HCT116 (cell line): ENCODE measurements around the gene KLK15. TPM values are rescaled to one million over a fixed set of nuclear protein-coding genes. Genes with fewer than 3 reads are reported as not detected.

ENCODE experiments used
- ATAC-seq: fragments of 200-7000 bp; cut with Tn5 transposase; 2 replicates; pipeline ENCODE4 v1.9.1; 2020; ENCODE audit warnings: mild to moderate bottlenecking, moderate library complexity
- BruUV-seq: library from RNA; stranded (reverse); fragments of 400-500 nt; replicated peaks from 2 replicates; lab custom pipeline; 2021; lab: Mats Ljungman, UMichigan
- CTCF ChIA-PET: fragments of 300-600 bp; sonication (Branson Sonifier 250); formaldehyde crosslinking; loops from one replicate; lab custom pipeline; 2021; ENCODE audit warnings: antibody characterized with exemption; lab: Charles Lee
- POLR2A ChIA-PET: fragments of 300-600, 350-600 bp; sonication (Branson Sonifier 250); formaldehyde crosslinking; loops from one replicate; lab custom pipeline; 2021; ENCODE audit warnings: antibody characterized with exemption; lab: Charles Lee
- RAD21 ChIA-PET, 2 experiments: fragments of 300-600 bp; sonication (Branson Sonifier 250); formaldehyde crosslinking; loops; one replicate each; lab custom pipeline; 2023; ENCODE audit warnings: low total read pairs in 2 of 2; ENCODE audit not compliant: uncharacterized antibody in 2 of 2, unreplicated experiment in 2 of 2, low non-redundant PET in 1 of 2; lab: Charles Lee
- DNase-seq: peaks from one replicate; pipeline ENCODE4 v3.0.0-alpha.2; 2010; ENCODE audit warnings: low read depth, low spot score
- H2AFZ ChIP-seq: fragments of 200-600 bp; shearing (Covaris generic), sonication (generic); 2 replicates; pipeline ENCODE4 v1.6.1; 2017; ENCODE audit warnings: low read depth, mixed run types, mixed read lengths, antibody characterized with exemption, low read length; ENCODE audit not compliant: poor library complexity, severe bottlenecking
- H3K27ac ChIP-seq: 2 replicates; pipeline ENCODE4 v1.5.1; 2012; ENCODE audit warnings: low read depth, low read length
- H3K27me3 ChIP-seq: fragments of 200-600 bp; sonication (generic); 2 replicates; pipeline ENCODE4 v1.6.1; 2016; ENCODE audit warnings: mixed run types, low read length, mixed read lengths; ENCODE audit not compliant: insufficient read depth
- H3K36me3 ChIP-seq, 2 experiments: fragments of 200-500 bp in 1 of 2; fragments of 200-600 bp in 1 of 2; sonication (Bioruptor generic) in 1 of 2; sonication (generic) in 1 of 2; 2 replicates each; pipeline versions ENCODE4 v1.5.1 to v1.6.1; 2014 to 2016; ENCODE audit warnings: low read length in 2 of 2, inconsistent platforms in 1 of 2, mixed read lengths in 1 of 2, mixed run types in 1 of 2; ENCODE audit not compliant: insufficient read depth in 2 of 2, control insufficient read depth in 1 of 2
- H3K4me1 ChIP-seq, 2 experiments: fragments of 200-600 bp in 1 of 2; sonication (generic) in 1 of 2; 2 replicates each; pipeline versions ENCODE4 v1.5.1 to v1.6.1; 2012 to 2017; ENCODE audit warnings: low read length in 2 of 2, inconsistent platforms in 1 of 2, mild to moderate bottlenecking in 1 of 2, mixed read lengths in 1 of 2, mixed run types in 1 of 2, moderate library complexity in 1 of 2; ENCODE audit not compliant: insufficient read depth in 2 of 2, control insufficient read depth in 1 of 2
- H3K4me2 ChIP-seq: fragments of 200-600 bp; sonication (generic); 2 replicates; pipeline ENCODE4 v1.6.1; 2017; ENCODE audit warnings: mixed run types, low read length, mixed read lengths
- H3K4me3 ChIP-seq, 2 experiments: fragments of 200-600 bp in 1 of 2; sonication (generic) in 1 of 2; replicated peaks in 1 of 2; 2 replicates each; pipeline ENCODE4 v1.5.1; 2011 to 2016; ENCODE audit warnings: low read length in 2 of 2, control low read depth in 1 of 2, low read depth in 1 of 2, mild to moderate bottlenecking in 1 of 2, mixed read lengths in 1 of 2, mixed run types in 1 of 2
- H3K79me2 ChIP-seq: fragments of 200-600 bp; sonication (generic); 2 replicates; pipeline ENCODE4 v1.6.1; 2017; ENCODE audit warnings: mild to moderate bottlenecking, mixed run types, low read length, moderate library complexity, mixed read lengths; ENCODE audit not compliant: insufficient read depth
- H3K9ac ChIP-seq: fragments of 200-600 bp; sonication (generic); 2 replicates; pipeline ENCODE4 v1.6.1; 2016; ENCODE audit warnings: low read length, mixed read lengths
- H3K9me2 ChIP-seq: fragments of 200-600 bp; sonication (generic), shearing (Covaris generic); 2 replicates; pipeline ENCODE4 v1.6.1; 2017; ENCODE audit warnings: mixed run types, mild to moderate bottlenecking, moderate library complexity; ENCODE audit not compliant: insufficient read depth
- H3K9me3 ChIP-seq, 2 experiments: fragments of 200-500 bp in 1 of 2; fragments of 200-600 bp in 1 of 2; sonication (Bioruptor generic) in 1 of 2; sonication (generic) in 1 of 2; 2 replicates each; pipeline ENCODE4 v1.6.1; 2014 to 2017; ENCODE audit warnings: low read length in 2 of 2, mixed read lengths in 2 of 2, inconsistent platforms in 1 of 2, low read depth in 1 of 2, mild to moderate bottlenecking in 1 of 2, mixed run types in 1 of 2, moderate library complexity in 1 of 2; ENCODE audit not compliant: control insufficient read depth in 1 of 2, insufficient read depth in 1 of 2
- H4K20me1 ChIP-seq: fragments of 200-600 bp; sonication (generic), shearing (Covaris generic); 2 replicates; pipeline ENCODE4 v1.6.1; 2017; ENCODE audit warnings: mixed run types, mild to moderate bottlenecking, moderate library complexity; ENCODE audit not compliant: insufficient read depth
- ATF3 ChIP-seq: IDR thresholded peaks from 2 replicates; pipeline ENCODE4 v1.6.1; 2012
- CBX3 ChIP-seq: IDR thresholded peaks from 2 replicates; pipeline ENCODE4 v1.6.1; 2012; ENCODE audit warnings: low read depth
- CEBPB ChIP-seq: IDR thresholded peaks from 2 replicates; pipeline ENCODE4 v1.6.1; 2012; ENCODE audit warnings: low read depth
- CTCF ChIP-seq, 3 experiments: fragments of 200-600 bp in 1 of 3; sonication (generic) in 1 of 3; IDR thresholded peaks in 2 of 3; conservative IDR thresholded peaks in 1 of 3; 2 replicates each; pipeline ENCODE4 v1.5.1; 2012 to 2017; ENCODE audit warnings: low read depth in 2 of 3, low read length in 2 of 3, antibody characterized with exemption in 1 of 3, borderline replicate concordance in 1 of 3, control low read depth in 1 of 3, mild to moderate bottlenecking in 1 of 3, mixed read lengths in 1 of 3, mixed run types in 1 of 3, moderate library complexity in 1 of 3; ENCODE audit not compliant: insufficient read depth in 1 of 3
- ELF1 ChIP-seq: IDR thresholded peaks from 2 replicates; pipeline ENCODE4 v1.6.1; 2012; ENCODE audit warnings: low read depth, borderline replicate concordance
- EZH2 ChIP-seq: fragments of 200-600 bp; sonication (generic); IDR thresholded peaks from 2 replicates; pipeline ENCODE4 v1.6.1; 2017; ENCODE audit warnings: antibody characterized with exemption, mixed run types
- EZH2phosphoT487 ChIP-seq: fragments of 200-600 bp; IDR thresholded peaks from 2 replicates; pipeline ENCODE4 v1.6.1; 2018; ENCODE audit warnings: antibody characterized with exemption, borderline replicate concordance
- MAX ChIP-seq: IDR thresholded peaks from 2 replicates; pipeline ENCODE4 v1.6.1; 2012
- POLR2A ChIP-seq: IDR thresholded peaks from 2 replicates; pipeline ENCODE4 v1.7.0; 2011; ENCODE audit warnings: borderline replicate concordance; ENCODE audit not compliant: insufficient read depth, insufficient read length; ENCODE audit errors: extremely low read depth
- POLR2AphosphoS5 ChIP-seq: IDR thresholded peaks from 2 replicates; pipeline ENCODE4 v1.6.1; 2011; ENCODE audit warnings: mild to moderate bottlenecking, low read depth, low read length, moderate library complexity
- RAD21 ChIP-seq: IDR thresholded peaks from 2 replicates; pipeline ENCODE4 v1.6.1; 2012; ENCODE audit warnings: low read depth, mild to moderate bottlenecking
- REST ChIP-seq: IDR thresholded peaks from 2 replicates; pipeline ENCODE4 v1.6.1; 2012; ENCODE audit warnings: low read depth
- SIN3A ChIP-seq: IDR thresholded peaks from 2 replicates; pipeline ENCODE4 v1.6.1; 2012; ENCODE audit warnings: low read depth
- SRF ChIP-seq: IDR thresholded peaks from 2 replicates; pipeline ENCODE4 v1.6.1; 2012; ENCODE audit warnings: low read depth
- TCF7L2 ChIP-seq: IDR thresholded peaks from 2 replicates; pipeline ENCODE4 v1.7.0; 2011; ENCODE audit warnings: borderline replicate concordance, inconsistent platforms; ENCODE audit not compliant: insufficient read depth, insufficient read length; ENCODE audit errors: extremely low read depth
- YY1 ChIP-seq: IDR thresholded peaks from 2 replicates; pipeline ENCODE4 v1.6.1; 2011; ENCODE audit warnings: low read length, low read depth, moderate library complexity, mild to moderate bottlenecking; ENCODE audit not compliant: insufficient replicate concordance; ENCODE audit errors: extremely low read depth
- ZNF274 ChIP-seq: fragments of 200-500 bp; sonication (Bioruptor generic); IDR thresholded peaks from 2 replicates; pipeline ENCODE4 v1.6.1; 2014; ENCODE audit warnings: mild to moderate bottlenecking, low read depth, low read length, inconsistent platforms
- intact Hi-C: fragments of 100-400 bp; cut with micrococcal nuclease; formaldehyde crosslinking; loops from 2 replicates; pipeline ENCODE4 v1.10.0; 2022
- total RNA-seq: library from RNA; stranded (reverse); gene quantifications from one replicate; pipeline ENCODE4 v1.2.1, GENCODE V29; 2021; ENCODE audit not compliant: unreplicated experiment

KLK15 gene
- total RNA-seq, 1 experiment from 2014 or later = not detected

GRCh38 chr19:50850738-50851137 lies 17.4 kb upstream of the KLK15 start:
- ChIA-PET CTCF (no interaction called here), RAD21 (no interaction called here), POLR2A (no interaction called here)
- Histone ChIP-seq H3K27me3 (peaks cover 9% of the 10 kb centered on the region; the same call in 1 of the 2 replicates), H4K20me1 (no peaks in the 10 kb centered on the region), H3K4me1 (no peaks in the 10 kb centered on the region), H3K9ac (no peak overlapping the region), H3K9me2 (no peaks in the 10 kb centered on the region), H3K27ac (no peak overlapping the region), H3K36me3 (no peaks in the 10 kb centered on the region), H3K4me3 (no peak overlapping the region), H3K79me2 (no peaks in the 10 kb centered on the region), H2AFZ (no peak overlapping the region), H3K9me3 (no peaks in the 10 kb centered on the region), H3K4me2 (no peak overlapping the region)
- no peak for DNase-seq
- BruUV-seq = no TSS peak
- TF ChIP-seq EZH2phosphoT487 (no peak), MAX (no peak), SIN3A (no peak), RAD21 (no peak), CEBPB (no peak), POLR2AphosphoS5 (no peak), ELF1 (no peak), TCF7L2 (no peak), SRF (no peak), CBX3 (no peak), CTCF (IDR thresholded peaks at IDR 0.05 in 2 of 3, conservative IDR thresholded peaks at IDR 0.05 in 1 of 3; ENCODE audit: borderline replicate concordance in 1 of 3, insufficient read depth in 1 of 3, low read depth in 2 of 3, low read length in 2 of 3) (no peak), REST (no peak), YY1 (no peak), EZH2 (no peak), ATF3 (no peak), ZNF274 (no peak), POLR2A (no peak)
- no peak for ATAC-seq
- intact Hi-C loops = no loop called here
